OCI-LY1 (cell line): ENCODE data around the gene TBC1D5.

Experiments used
- H2AFZ ChIP-seq: fragments of 200-600 bp; sonication (generic), shearing (Covaris generic); 2 replicates; pipeline ENCODE4 v1.6.0; 2014; ENCODE audit warnings: antibody characterized with exemption, mild to moderate bottlenecking, low read length
- H3F3A ChIP-seq: fragments of 200-600 bp; sonication (generic), shearing (Covaris generic); 2 replicates; pipeline ENCODE4 v1.6.0; 2014; ENCODE audit warnings: mild to moderate bottlenecking, antibody characterized with exemption, low read length, moderate library complexity; ENCODE audit not compliant: insufficient read depth
- H3K27ac ChIP-seq: fragments of 200-600 bp; sonication (generic); 2 replicates; pipeline ENCODE4 v1.5.1; 2014; ENCODE audit warnings: low read length, mixed run types, mild to moderate bottlenecking, low read depth; ENCODE audit not compliant: poor library complexity, severe bottlenecking
- H3K27me3 ChIP-seq: fragments of 200-600 bp; sonication (generic); 2 replicates; pipeline ENCODE4 v1.6.0; 2014; ENCODE audit warnings: antibody characterized with exemption, mild to moderate bottlenecking, low read length, moderate library complexity; ENCODE audit not compliant: insufficient read depth
- H3K36me3 ChIP-seq: fragments of 200-600 bp; sonication (generic); 2 replicates; pipeline ENCODE4 v1.6.1; 2014; ENCODE audit warnings: mild to moderate bottlenecking, antibody characterized with exemption, low read length, moderate library complexity, mixed read lengths; ENCODE audit not compliant: insufficient read depth
- H3K4me1 ChIP-seq: fragments of 200-600 bp; sonication (generic); 2 replicates; pipeline ENCODE4 v1.5.1; 2014; ENCODE audit warnings: mild to moderate bottlenecking, low read length, moderate library complexity; ENCODE audit not compliant: insufficient read depth, severe bottlenecking
- H3K4me2 ChIP-seq: fragments of 200-600 bp; sonication (generic), shearing (Covaris generic); 2 replicates; pipeline ENCODE4 v1.6.1; 2014; ENCODE audit warnings: low read length
- H3K4me3 ChIP-seq: fragments of 200-600 bp; sonication (generic); 2 replicates; pipeline ENCODE4 v1.5.1; 2014; ENCODE audit warnings: low read length, low read depth, mild to moderate bottlenecking, mixed read lengths; ENCODE audit not compliant: poor library complexity, severe bottlenecking
- H3K79me2 ChIP-seq: fragments of 200-600 bp; shearing (Covaris generic); 2 replicates; pipeline ENCODE4 v1.6.1; 2016; ENCODE audit warnings: mixed run types, low read length, mixed read lengths; ENCODE audit not compliant: insufficient read depth
- H3K9ac ChIP-seq: fragments of 200-600 bp; sonication (generic), shearing (Covaris generic); 2 replicates; pipeline ENCODE4 v1.6.1; 2014; ENCODE audit warnings: mild to moderate bottlenecking, low read length, mixed read lengths
- H3K9me2 ChIP-seq: fragments of 200-600 bp; sonication (generic), shearing (Covaris generic); 2 replicates; pipeline ENCODE4 v1.6.1; 2014; ENCODE audit warnings: low read depth, mild to moderate bottlenecking, low read length, mixed read lengths
- H3K9me3 ChIP-seq: fragments of 200-600 bp; shearing (Covaris generic); 2 replicates; pipeline ENCODE4 v1.6.1; 2014; ENCODE audit warnings: low read length, mixed read lengths
- H4K20me1 ChIP-seq: fragments of 200-600 bp; sonication (generic), shearing (Covaris generic); 2 replicates; pipeline ENCODE4 v1.6.0; 2016; ENCODE audit warnings: mild to moderate bottlenecking, low read length; ENCODE audit not compliant: insufficient read depth
- CTCF ChIP-seq: fragments of 200-600 bp; sonication (generic), shearing (Covaris generic); IDR thresholded peaks from 2 replicates; pipeline ENCODE4 v1.5.1; 2017; ENCODE audit warnings: mild to moderate bottlenecking, antibody characterized with exemption, low read length, moderate library complexity, mixed read lengths
- EZH2 ChIP-seq: fragments of 200-600 bp; sonication (generic), shearing (Covaris generic); IDR thresholded peaks from 2 replicates; pipeline ENCODE4 v1.8.0; 2017; ENCODE audit warnings: borderline replicate concordance, mixed run types, mild to moderate bottlenecking, antibody characterized with exemption, low read length, moderate library complexity, mixed read lengths

TBC1D5 gene

GRCh38 chr3:17507480-17507879, 235.0 kb downstream of the TBC1D5 start:
- no peaks in the 10 kb centered on the region for H3K9me3 ChIP-seq
- H3K9me2 ChIP-seq: no peaks in the 10 kb centered on the region; the same call in 1 of the 2 replicates
- H3K27me3 ChIP-seq: no peaks in the 10 kb centered on the region
- no peak overlapping the region for H3K4me2 ChIP-seq
- no peak overlapping the region for H3K4me3 ChIP-seq
- H4K20me1 ChIP-seq: no peaks in the 10 kb centered on the region
- H3F3A ChIP-seq: no peaks in the 10 kb centered on the region; the same call in 1 of the 2 replicates
- no peak for TF ChIP-seq CTCF
- TF ChIP-seq EZH2: no peak
- H2AFZ ChIP-seq: no peak overlapping the region
- no peaks in the 10 kb centered on the region for H3K36me3 ChIP-seq
- no peaks in the 10 kb centered on the region for H3K4me1 ChIP-seq
- no peak overlapping the region for H3K27ac ChIP-seq
- H3K9ac ChIP-seq: no peak overlapping the region
- H3K79me2 ChIP-seq: no peaks in the 10 kb centered on the region

- H3K4me1 ChIP-seq: no peaks in the 10 kb centered on the region
- TF ChIP-seq CTCF (no peak), EZH2 (no peak)
- H3K79me2 ChIP-seq: no peaks in the 10 kb centered on the region
- H3K9me2 ChIP-seq: no peaks in the 10 kb centered on the region; the same call in 1 of the 2 replicates
- no peaks in the 10 kb centered on the region for H4K20me1 ChIP-seq
- H3F3A ChIP-seq: no peaks in the 10 kb centered on the region; the same call in 1 of the 2 replicates
- H3K36me3 ChIP-seq: no peaks in the 10 kb centered on the region
- no peak overlapping the region for H3K27ac ChIP-seq
- H2AFZ ChIP-seq: no peak overlapping the region
- H3K27me3 ChIP-seq: no peaks in the 10 kb centered on the region
- H3K4me3 ChIP-seq: no peak overlapping the region
- no peaks in the 10 kb centered on the region for H3K9me3 ChIP-seq
- no peak overlapping the region for H3K4me2 ChIP-seq
- no peak overlapping the region for H3K9ac ChIP-seq
Observed at GRCh38 chr3:17505856-17506255, 236.6 kb downstream of the TBC1D5 start.

- Histone ChIP-seq H3K9ac (no peak overlapping the region), H3K4me3 (no peak overlapping the region), H3K79me2 (no peaks in the 10 kb centered on the region), H3K36me3 (no peaks in the 10 kb centered on the region), H3K9me2 (no peaks in the 10 kb centered on the region), H3K27me3 (no peaks in the 10 kb centered on the region), H3K27ac (no peak overlapping the region), H3K4me2 (no peak overlapping the region), H2AFZ (no peak overlapping the region), H3F3A (no peaks in the 10 kb centered on the region), H4K20me1 (no peaks in the 10 kb centered on the region; the same call in 1 of the 2 replicates), H3K9me3 (no peaks in the 10 kb centered on the region), H3K4me1 (no peaks in the 10 kb centered on the region)
- TF ChIP-seq CTCF (no peak), EZH2 (no peak)
Observed at GRCh38 chr3:17501745-17502144, 240.7 kb downstream of the TBC1D5 start.
